Hematopoietic multipotent progenitor cell treated with erythropoietin and hydrocortisone succinate and interleukin-3 and kit ligand, for 6 days (in vitro differentiated cells): Measurements from ENCODE around the gene PFKP.

Experiments used
- DNase-seq: peaks from one replicate; pipeline ENCODE4 v3.0.0-alpha.2; 2015

PFKP gene

GRCh38 chr10:3067118-3067858 is at the start of gene PFKP:
Gene PFKP, plus strand, starts transcription at chr10:3067548. Its CDS starts 48 bp downstream, at chr10:3067596.
- peak; percentile 66 for DNase-seq

- no peak for DNase-seq
Observed at GRCh38 chr10:3018247-3018646, 49.1 kb upstream of the PFKP start.

DNA sequence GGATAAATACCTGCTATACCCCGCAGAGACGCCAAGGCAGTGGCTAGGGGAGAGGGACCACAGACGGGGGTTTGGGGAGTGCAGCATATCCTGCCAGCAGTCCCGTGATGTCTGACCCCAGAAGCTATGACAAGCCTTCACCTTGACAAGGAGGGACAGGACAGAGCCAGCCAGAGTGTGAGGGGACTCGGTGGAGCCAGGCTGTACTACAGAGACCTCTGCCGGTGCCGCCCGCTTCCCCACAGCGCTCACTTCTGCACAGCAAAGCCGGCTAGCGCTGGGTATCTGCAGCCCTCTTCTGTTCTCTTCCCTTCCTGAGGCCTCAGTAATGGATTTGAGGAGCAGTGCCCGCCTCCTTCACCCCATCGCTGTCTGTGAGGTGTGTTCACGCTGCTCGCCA is 47.0 kb upstream of the PFKP start:
- DNase-seq = no peak

DNA sequence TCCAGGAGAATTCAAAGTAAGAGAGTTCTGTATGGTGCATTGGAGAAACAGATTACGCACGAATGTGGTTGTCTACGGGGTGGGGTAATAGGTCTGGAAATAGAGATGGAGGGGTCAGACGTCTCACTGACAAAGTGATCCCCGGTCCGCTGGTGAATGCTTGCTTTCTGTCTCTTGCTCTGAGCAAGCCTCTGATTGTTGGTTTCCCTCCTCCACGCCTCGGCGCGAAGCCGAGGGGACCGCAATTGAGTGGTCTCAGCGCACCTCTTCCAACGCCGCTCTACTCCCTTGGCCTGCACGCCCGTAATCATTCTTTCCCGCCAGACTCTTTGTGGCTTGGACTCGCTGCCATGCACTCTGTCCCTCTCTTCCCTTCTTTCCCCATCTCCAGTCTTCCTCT is 46.5 kb upstream of the PFKP start:
- no peak for DNase-seq

DNA sequence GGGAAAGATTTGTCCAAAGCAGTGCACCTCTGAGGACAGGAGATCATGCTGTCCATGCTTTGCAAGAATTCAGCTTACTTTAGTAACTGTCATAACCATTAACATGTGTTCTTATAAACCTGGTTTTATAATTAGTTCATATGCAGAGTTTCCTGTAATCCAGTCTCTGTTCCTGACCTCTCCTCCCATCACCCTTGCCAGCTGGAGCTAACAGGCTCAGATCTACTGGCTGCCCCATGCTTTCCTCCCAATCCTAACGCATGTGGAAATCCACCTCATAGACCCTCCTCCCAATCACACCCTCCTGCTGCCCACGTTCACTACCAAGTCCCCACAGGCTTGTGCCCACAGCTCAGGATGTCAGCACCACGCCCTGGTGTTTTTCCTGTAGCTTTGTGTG is 45.3 kb upstream of the PFKP start:
- DNase-seq = no peak

DNA sequence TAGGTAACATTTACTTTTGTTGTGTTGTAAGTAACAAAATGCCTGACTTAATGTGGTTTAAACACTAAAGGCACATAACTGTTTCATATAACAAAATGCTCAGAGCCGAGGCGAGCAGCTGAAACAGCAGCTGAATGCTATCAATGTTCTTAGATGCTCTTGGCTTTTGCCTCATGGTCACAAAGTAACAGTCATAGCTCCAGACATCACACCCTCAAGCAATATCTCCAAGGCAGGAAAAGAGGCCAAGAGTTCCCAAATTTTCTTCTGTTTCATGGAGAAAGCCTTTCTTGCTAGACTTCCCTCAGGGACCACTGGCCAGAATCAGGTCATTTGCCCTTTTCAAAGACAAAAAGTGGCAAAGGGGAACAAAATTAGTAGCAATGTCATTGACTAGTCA is 43.5 kb upstream of the PFKP start:
- DNase-seq = no peak

DNA sequence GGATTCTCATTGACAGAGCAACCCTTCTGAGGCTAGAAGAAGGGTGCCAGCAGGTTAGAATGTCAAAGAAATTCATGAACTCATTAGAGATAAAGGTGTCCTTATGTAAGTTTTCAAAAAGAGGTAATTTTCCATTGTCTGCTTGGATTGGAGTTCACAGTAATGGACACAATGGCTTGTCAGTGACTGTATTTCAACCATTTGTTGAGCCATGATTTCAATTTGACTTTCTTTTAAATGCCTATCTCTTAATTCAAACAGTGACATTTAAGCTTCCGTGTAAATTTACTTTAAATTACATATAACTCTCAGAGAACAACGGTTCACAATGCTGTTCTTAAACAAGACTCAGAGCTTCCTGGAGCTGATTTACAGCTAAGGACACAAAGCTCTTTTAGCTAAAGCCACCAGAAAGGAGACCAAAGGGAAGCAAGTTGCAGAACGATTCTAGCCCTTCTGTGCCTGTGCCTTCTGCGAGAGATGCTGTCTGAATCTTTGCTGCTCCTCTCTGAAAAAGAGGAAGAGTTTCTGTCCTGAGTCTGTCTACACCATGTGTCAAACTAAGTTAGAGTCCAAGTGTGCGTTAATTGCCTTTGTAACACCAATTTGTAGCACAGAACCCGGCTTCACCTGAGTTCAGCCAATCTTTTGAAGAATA is 42.2 kb upstream of the PFKP start:
- DNase-seq = no peak

DNA sequence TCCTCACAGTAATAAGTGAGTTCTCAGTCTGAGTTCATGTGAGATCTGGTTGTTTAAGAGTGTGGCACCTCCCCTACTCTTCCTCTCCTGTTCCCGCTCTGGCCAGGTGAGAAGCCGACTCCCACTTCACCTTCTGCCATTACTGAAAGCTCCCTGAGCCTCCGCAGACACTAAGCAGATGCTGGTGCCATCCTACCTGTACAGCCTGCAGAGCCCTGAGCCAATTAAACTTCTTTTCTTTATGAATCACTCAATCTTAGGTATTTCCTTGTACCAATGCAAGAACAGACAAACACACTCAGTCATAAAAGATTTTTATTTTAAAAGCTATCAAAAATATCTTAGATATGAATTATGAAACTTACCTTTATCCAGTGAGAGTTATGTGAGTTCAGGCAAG is 39.5 kb upstream of the PFKP start:
- DNase-seq = no peak

DNA sequence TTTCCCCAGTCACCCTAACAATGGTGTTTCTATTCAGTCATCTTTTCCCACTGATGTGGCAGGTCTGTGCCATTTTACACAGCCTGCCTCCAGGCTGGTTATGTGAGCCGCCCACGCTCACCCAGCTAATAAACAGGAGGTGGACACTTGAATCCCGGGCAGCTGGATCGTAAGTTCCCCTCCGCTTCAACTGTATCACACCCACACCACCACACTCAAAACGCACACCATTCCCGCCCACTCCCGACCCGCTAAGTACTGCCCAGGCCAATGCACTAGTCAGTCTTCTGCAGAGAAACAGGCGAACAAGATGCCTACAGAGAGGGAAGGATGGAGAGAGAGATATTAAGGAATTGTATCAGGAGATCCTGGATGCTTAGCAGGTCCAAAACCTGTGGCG is 38.9 kb upstream of the PFKP start:
- DNase-seq = no peak

DNA sequence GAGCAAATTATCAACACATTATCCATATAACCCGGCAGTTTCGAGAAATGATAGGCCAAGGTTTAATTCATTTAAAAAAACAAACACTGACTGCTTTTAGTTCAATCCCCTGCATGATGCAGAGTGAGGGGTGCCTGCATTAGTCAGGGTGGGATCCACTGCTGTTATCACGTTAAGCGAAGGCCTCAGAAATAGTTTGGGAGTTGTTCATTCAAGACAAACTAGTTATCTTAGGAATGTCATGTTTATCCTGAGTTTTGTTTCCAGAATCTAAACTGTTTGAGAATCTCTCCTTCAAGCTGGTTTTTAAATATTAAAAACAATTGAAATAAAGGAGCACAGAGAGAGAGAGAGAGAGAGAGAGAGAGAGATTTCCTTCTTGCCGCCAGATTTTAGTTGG is 36.6 kb upstream of the PFKP start:
- no peak for DNase-seq

- DNase-seq = no peak
Observed at GRCh38 chr10:3031490-3031889, 35.9 kb upstream of the PFKP start.

DNA sequence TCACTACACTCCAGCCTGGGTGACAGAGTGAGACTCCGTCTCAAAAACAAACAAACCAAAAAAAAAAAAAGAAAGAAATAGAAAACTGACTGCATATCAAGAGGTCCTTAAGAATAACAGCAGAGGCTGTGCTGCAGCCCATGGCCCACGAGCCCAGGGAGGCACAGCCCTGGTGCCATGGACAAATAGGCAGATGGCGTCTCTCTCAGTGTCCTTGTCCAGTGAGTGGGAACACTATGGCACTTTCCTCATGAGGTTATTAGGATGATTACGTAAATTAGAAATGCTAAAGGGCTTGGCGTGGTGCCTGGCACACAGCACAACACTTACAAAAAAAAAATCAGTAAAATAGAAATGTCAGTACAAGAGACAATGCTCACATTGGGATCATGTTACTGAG is 33.4 kb upstream of the PFKP start:
- no peak for DNase-seq

DNA sequence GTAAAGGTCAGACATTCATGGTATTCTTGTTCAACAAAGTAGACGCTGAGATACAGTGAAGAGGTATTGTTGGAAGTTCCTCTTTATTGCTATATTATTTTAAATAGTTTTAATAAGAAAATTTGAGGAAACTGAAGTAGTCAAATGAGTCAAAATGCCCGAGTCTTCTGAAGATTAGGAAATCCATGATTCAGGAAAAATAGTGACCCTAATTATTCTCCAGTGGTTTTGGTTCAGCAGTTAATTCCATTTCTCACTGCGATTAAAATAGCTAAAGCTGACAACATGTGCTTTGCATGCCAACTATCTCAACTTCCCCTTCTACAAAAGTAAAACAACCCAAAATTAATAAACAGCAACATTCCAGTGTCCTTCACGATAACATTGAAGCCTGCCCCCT is 32.7 kb upstream of the PFKP start:
- no peak for DNase-seq

DNA sequence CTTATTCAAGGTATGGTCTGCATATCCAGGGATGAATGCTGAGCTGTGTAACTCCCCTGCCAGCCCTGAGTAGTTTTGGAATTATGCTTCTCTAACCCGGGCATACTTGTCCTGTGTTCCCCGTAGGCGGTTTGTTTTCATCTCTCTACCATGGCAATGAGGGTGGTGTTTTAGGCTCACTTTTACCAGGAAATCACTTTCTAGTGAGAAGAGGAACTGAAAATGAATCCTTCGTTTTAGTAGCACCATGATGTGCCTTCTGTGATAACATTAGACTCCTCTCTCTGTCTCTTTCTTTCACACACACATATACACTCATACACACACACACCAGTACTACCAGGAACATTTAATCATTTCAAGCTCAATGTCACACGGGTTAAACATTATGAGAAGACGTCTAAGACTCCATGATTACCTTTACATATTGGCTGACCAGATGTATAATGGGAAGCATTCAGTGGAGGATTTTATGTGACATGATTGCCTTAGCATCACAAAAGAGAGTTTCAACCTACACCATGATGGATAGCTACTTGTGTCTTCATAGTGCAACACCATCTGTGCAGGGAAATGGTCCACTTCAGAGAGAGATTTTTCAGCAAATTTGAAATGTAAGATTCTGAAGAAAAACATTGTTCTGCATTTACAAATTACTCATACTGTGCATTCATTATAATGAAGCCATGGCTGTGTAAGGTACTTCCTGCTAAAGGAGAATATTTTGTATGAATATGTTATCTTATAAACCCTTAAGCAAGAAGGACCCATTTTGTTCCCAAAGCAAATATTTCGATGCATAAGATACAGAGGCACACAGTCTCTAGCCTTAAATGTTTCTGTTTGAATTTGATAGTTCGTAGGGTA is 31.0 kb upstream of the PFKP start:
- DNase-seq = no peak

DNA sequence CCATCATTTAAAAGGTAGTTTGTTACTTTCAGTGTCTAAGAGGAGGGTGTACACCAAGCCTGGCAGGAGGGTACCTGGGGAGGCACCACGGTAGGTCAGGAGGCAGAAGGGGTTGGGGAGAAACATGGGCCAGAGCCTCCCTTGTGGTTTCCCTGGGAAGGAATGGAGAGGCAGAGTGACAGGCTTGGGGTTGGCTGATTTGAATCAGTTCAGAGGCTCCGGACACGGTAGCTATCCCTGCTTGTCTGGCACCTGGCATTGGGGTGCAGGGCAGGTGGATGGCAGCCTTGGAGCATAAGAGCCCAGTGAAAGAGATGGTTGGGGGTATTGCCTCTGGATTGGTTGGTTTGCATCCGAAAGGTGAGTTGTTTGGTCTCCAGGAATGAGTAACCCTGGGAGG is 30.2 kb upstream of the PFKP start:
- no peak for DNase-seq

GRCh38 chr10:3040069-3040468 is 27.3 kb upstream of the PFKP start:
- DNase-seq = no peak

GRCh38 chr10:3042589-3042988 is 24.8 kb upstream of the PFKP start:
- no peak for DNase-seq

GRCh38 chr10:3043512-3044368 is 23.6 kb upstream of the PFKP start:
- peak; percentile 85 for DNase-seq

- no peak for DNase-seq
Observed at GRCh38 chr10:3045471-3046209, 21.7 kb upstream of the PFKP start.

DNA sequence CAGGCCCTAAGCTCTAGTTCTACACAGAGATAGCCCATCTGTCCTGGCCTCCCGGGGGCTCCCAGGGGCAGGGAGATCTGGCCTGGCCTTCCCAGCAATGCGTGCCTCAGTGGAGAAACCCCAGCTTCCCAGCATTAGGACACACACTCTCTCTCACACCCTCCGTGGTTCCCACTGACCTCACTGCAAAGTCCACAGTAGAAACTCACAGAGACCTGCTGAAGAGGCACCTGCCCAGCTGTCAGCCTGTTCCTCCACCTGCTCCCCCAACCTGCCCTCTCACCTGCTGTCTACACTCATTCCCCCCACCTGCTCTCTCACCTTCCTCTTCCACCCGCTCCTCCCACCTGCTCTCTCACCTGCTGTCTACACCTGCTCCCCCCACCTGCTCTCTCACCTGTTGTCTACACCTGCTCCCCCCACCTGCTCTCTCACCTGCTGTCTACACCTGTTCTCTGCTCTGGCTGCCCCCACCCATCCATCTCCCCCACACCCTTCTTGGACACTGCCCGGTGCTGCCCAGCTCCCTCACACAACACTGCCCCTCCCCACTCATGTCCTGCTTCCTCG is 21.1 kb upstream of the PFKP start:
- no peak for DNase-seq

GRCh38 chr10:3046981-3047547 is 20.3 kb upstream of the PFKP start:
- no peak for DNase-seq
